IPS-18c (cell line): ENCODE measurements around the gene TGM4.
"Not testable (repeated sequence)": the region's sequence is repeated elsewhere in the genome, so short reads cannot be mapped to it uniquely, and the experiment has no call there.

Source experiments
- H3K4me3 ChIP-seq: 2 replicates; pipeline ENCODE4 v1.7.0; 2013; ENCODE audit warnings: low read depth, mild to moderate bottlenecking, low read length, moderate library complexity; ENCODE audit not compliant: insufficient read depth
- H3K9me3 ChIP-seq: one replicate; pipeline ENCODE4 v1.6.1; 2013; ENCODE audit warnings: mild to moderate bottlenecking, low read length, moderate library complexity; ENCODE audit not compliant: control insufficient read depth, insufficient read depth

The TGM4 gene

GRCh38 chr3:44874308-44874707, at the start of gene TGM4:
Gene TGM4 (plus strand): TSS chr3:44874608. CDS start chr3:44874679, 71 bp downstream.
- Histone ChIP-seq H3K4me3 (no peak within 1 kb of the TSS), H3K9me3 (no peaks in the 10 kb centered on the region)

GRCh38 chr3:44825264-44825925, 49.0 kb upstream of the TGM4 start:
- H3K9me3 ChIP-seq, result peaks cover 3% of the 10 kb centered on the region
- H3K4me3 ChIP-seq, result no peak overlapping the region

GRCh38 chr3:44827196-44827595, 47.2 kb upstream of the TGM4 start:
- H3K4me3 ChIP-seq, result no peak overlapping the region
- peaks cover 3% of the 10 kb centered on the region for H3K9me3 ChIP-seq

GRCh38 chr3:44831232-44831631, 43.2 kb upstream of the TGM4 start:
- Histone ChIP-seq H3K4me3 (no peak overlapping the region), H3K9me3 (no peaks in the 10 kb centered on the region)

GRCh38 chr3:44832032-44832431, 42.4 kb upstream of the TGM4 start:
- Histone ChIP-seq H3K9me3 (peaks cover 3% of the 10 kb centered on the region), H3K4me3 (no peak overlapping the region)

GRCh38 chr3:44832965-44833364, 41.4 kb upstream of the TGM4 start:
- H3K9me3 ChIP-seq, result peaks cover 3% of the 10 kb centered on the region

GRCh38 chr3:44833394-44833793, 41.0 kb upstream of the TGM4 start:
- peaks cover 3% of the 10 kb centered on the region for H3K9me3 ChIP-seq
- no peak overlapping the region for H3K4me3 ChIP-seq

More at GRCh38 chr3:44832965-44833364, 41.4 kb upstream of the TGM4 start:
- no peak overlapping the region for H3K4me3 ChIP-seq

GRCh38 chr3:44835684-44836083, 38.7 kb upstream of the TGM4 start:
- H3K9me3 ChIP-seq, result peaks cover 3% of the 10 kb centered on the region
- no peak overlapping the region for H3K4me3 ChIP-seq

GRCh38 chr3:44842376-44842775, 32.0 kb upstream of the TGM4 start:
- no peak overlapping the region for H3K4me3 ChIP-seq

GRCh38 chr3:44845528-44846520, 28.6 kb upstream of the TGM4 start:
- H3K4me3 ChIP-seq, result no peak overlapping the region
- no peaks in the 10 kb centered on the region for H3K9me3 ChIP-seq

More at GRCh38 chr3:44842376-44842775, 32.0 kb upstream of the TGM4 start:
- no peaks in the 10 kb centered on the region for H3K9me3 ChIP-seq

- no peak overlapping the region for H3K4me3 ChIP-seq
- no peaks in the 10 kb centered on the region for H3K9me3 ChIP-seq
Measured at GRCh38 chr3:44848634-44849033, 25.8 kb upstream of the TGM4 start.

- H3K4me3 ChIP-seq, result not testable (repeated sequence)
Measured at GRCh38 chr3:44856663-44857062, 17.7 kb upstream of the TGM4 start.

GRCh38 chr3:44860117-44860516, 14.3 kb upstream of the TGM4 start:
- H3K9me3 ChIP-seq, result no peaks in the 10 kb centered on the region
- H3K4me3 ChIP-seq, result no peak overlapping the region

More at GRCh38 chr3:44856663-44857062, 17.7 kb upstream of the TGM4 start:
- H3K9me3 ChIP-seq, result not testable (repeated sequence)

GRCh38 chr3:44861412-44862225, 12.8 kb upstream of the TGM4 start, which contains the start of gene TMEM42:
Gene TMEM42 (plus strand): TSS chr3:44861912. CDS start chr3:44861925, 13 bp downstream.
- Histone ChIP-seq H3K9me3 (no peaks in the 10 kb centered on the region), H3K4me3 (peak within 1 kb of the TSS; percentile 62)

- Histone ChIP-seq H3K9me3 (no peaks in the 10 kb centered on the region), H3K4me3 (peak overlapping the region; percentile 59)
Measured at GRCh38 chr3:44862226-44862637, 12.2 kb upstream of the TGM4 start.

GRCh38 chr3:44865272-44866035, 9.0 kb upstream of the TGM4 start:
- no peak overlapping the region for H3K4me3 ChIP-seq
- no peaks in the 10 kb centered on the region for H3K9me3 ChIP-seq
